TTC549 (cell line): ENCODE results near the gene PCDHA11.
A peak's percentile ranks its signal among the peaks of the same experiment; 100 is the strongest.
"Not testable (repeated sequence)": the region's sequence is repeated elsewhere in the genome, so short reads cannot be mapped to it uniquely, and the experiment has no call there.

Experiments
- FAIRE-seq: peaks from 2 replicates; lab custom pipeline; 2012; peaks lifted over from hg19 to GRCh38; lab: Jason Lieb, UNC

The PCDHA11 gene

GRCh38 chr5:140868721-140869554, at the start of gene PCDHA11:
PCDHA11 (plus strand) TSS chr5:140868957; CDS start chr5:140869104, 147 bp downstream.
- FAIRE-seq, result peak; percentile 95

- FAIRE-seq, result peak; percentile 96
Measured at GRCh38 chr5:140821375-140822280, 47.1 kb upstream of the PCDHA11 start, which contains the start of gene PCDHA5. PCDHA5 (plus strand) TSS chr5:140821613.

- FAIRE-seq, result no peak
Measured at GRCh38 chr5:140822281-140822629, 46.5 kb upstream of the PCDHA11 start.

- FAIRE-seq, result not testable (repeated sequence)
Measured at GRCh38 chr5:140822969-140823368, 45.8 kb upstream of the PCDHA11 start.

GRCh38 chr5:140823475-140823874, 45.3 kb upstream of the PCDHA11 start:
- no peak for FAIRE-seq

GRCh38 chr5:140827704-140828361, 40.9 kb upstream of the PCDHA11 start, which contains the start of gene PCDHA6:
PCDHA6 (plus strand) TSS chr5:140827960; CDS start chr5:140828092, 132 bp downstream.
- FAIRE-seq, result no peak

- no peak for FAIRE-seq
Measured at GRCh38 chr5:140828362-140828737, 40.4 kb upstream of the PCDHA11 start.

GRCh38 chr5:140829511-140830501, 39.0 kb upstream of the PCDHA11 start:
- FAIRE-seq, result not testable (repeated sequence)

GRCh38 chr5:140833993-140834392, 34.8 kb upstream of the PCDHA11 start, which contains the start of gene PCDHA7:
PCDHA7 (plus strand) TSS chr5:140834269; CDS start chr5:140834384, 115 bp downstream.
- FAIRE-seq, result peak; percentile 85

GRCh38 chr5:140834439-140835008, 34.2 kb upstream of the PCDHA11 start:
- FAIRE-seq, result not testable (repeated sequence)

GRCh38 chr5:140835622-140836510, 32.9 kb upstream of the PCDHA11 start:
- no peak for FAIRE-seq

- no peak for FAIRE-seq
Measured at GRCh38 chr5:140840978-140841962, 27.5 kb upstream of the PCDHA11 start, which contains the start of gene PCDHA8. PCDHA8 (plus strand) TSS chr5:140841187; CDS start chr5:140841322, 135 bp downstream.

GRCh38 chr5:140842798-140843733, 25.7 kb upstream of the PCDHA11 start:
- FAIRE-seq, result no peak

GRCh38 chr5:140848139-140849102, 20.3 kb upstream of the PCDHA11 start, which contains the start of gene PCDHA9:
PCDHA9 (plus strand) TSS chr5:140848382; CDS start chr5:140848496, 114 bp downstream.
- FAIRE-seq, result not testable (repeated sequence)

- not testable (repeated sequence) for FAIRE-seq
Measured at GRCh38 chr5:140849831-140850634, 18.7 kb upstream of the PCDHA11 start.
